PFSK-1 (cell line): Measurements from ENCODE around the gene ZNF43.

ENCODE experiments used
- POLR2AphosphoS5 ChIP-seq: IDR thresholded peaks from 2 replicates; pipeline ENCODE4 v1.6.1; 2012; ENCODE audit warnings: low read depth, mild to moderate bottlenecking, control low read depth, low read length, moderate library complexity
- REST ChIP-seq, 2 experiments: IDR thresholded peaks; 2 replicates each; pipeline versions ENCODE4 v1.6.1 to v1.8.0; 2011 to 2012; ENCODE audit warnings: low read depth in 2 of 2, low read length in 2 of 2, control low read depth in 1 of 2, inconsistent platforms in 1 of 2, mild to moderate bottlenecking in 1 of 2, moderate library complexity in 1 of 2; ENCODE audit not compliant: insufficient read depth in 1 of 2
- SIN3A ChIP-seq: IDR thresholded peaks from 2 replicates; pipeline ENCODE4 v1.6.1; 2012; ENCODE audit warnings: mild to moderate bottlenecking, low read length, moderate library complexity, borderline replicate concordance; ENCODE audit not compliant: insufficient read depth
- TAF1 ChIP-seq: IDR thresholded peaks from 2 replicates; pipeline ENCODE4 v1.6.1; 2012; ENCODE audit warnings: low read length, control low read depth, borderline replicate concordance; ENCODE audit not compliant: insufficient read depth

- TF ChIP-seq REST (IDR thresholded peaks at IDR 0.05; ENCODE audit: insufficient read depth in 1 of 2, low read depth in 2 of 2, low read length in 2 of 2) (no peak), POLR2AphosphoS5 (no peak), TAF1 (no peak), SIN3A (no peak)
Measured at GRCh38 chr19:21843081-21843480, 7.1 kb upstream of the ZNF43 start.
